Measurements from ENCODE around the gene MCHR1.
"Not testable (repeated sequence)": the region's sequence is repeated elsewhere in the genome, so short reads cannot be mapped to it uniquely, and the experiment has no call there.

GRCh38 chr22:40676166-40676565, 3.1 kb upstream of the MCHR1 start:
- TF ChIP-seq CTCF (IDR thresholded peaks at IDR 0.05; ENCODE audit: low read depth, low read length); POLR2A (IDR thresholded peaks at IDR 0.05; ENCODE audit: extremely low read depth, insufficient read length); MAX (IDR thresholded peaks at IDR 0.05; ENCODE audit: low read depth, low read length): not testable (repeated sequence)

Measured in NB4 (cell line).